NCI-H1436 treated with DMSO at 0.1 percent for 48 hours (cell line): Measurements from ENCODE around the gene ANKRD13D.
"Not testable (repeated sequence)": the region's sequence is repeated elsewhere in the genome, so short reads cannot be mapped to it uniquely, and the experiment has no call there.

ENCODE experiments used
- DNase-seq: peaks from one replicate; lab custom pipeline; 2025; lab: John Stamatoyannopoulos, UW

ANKRD13D gene

GRCh38 chr11:67289226-67289650 lies at the start of gene ANKRD13D:
Gene ANKRD13D (plus strand): TSS chr11:67289303. CDS start chr11:67289461, 158 bp downstream.
- no peak for DNase-seq

- DNase-seq: peak; percentile 91
Observed at GRCh38 chr11:67239783-67240575, 49.1 kb upstream of the ANKRD13D start.

- no peak for DNase-seq
Observed at GRCh38 chr11:67240576-67241389, 48.3 kb upstream of the ANKRD13D start.

- no peak for DNase-seq
Observed at GRCh38 chr11:67242548-67242947, 46.6 kb upstream of the ANKRD13D start.

GRCh38 chr11:67243051-67243450 lies 46.1 kb upstream of the ANKRD13D start:
- DNase-seq: no peak

- DNase-seq: no peak
Observed at GRCh38 chr11:67245046-67245445, 44.1 kb upstream of the ANKRD13D start.

- no peak for DNase-seq
Observed at GRCh38 chr11:67247946-67248550, 41.1 kb upstream of the ANKRD13D start.

GRCh38 chr11:67248653-67249052 lies 40.5 kb upstream of the ANKRD13D start:
- DNase-seq: no peak

- DNase-seq: no peak
Observed at GRCh38 chr11:67250059-67251043, 38.8 kb upstream of the ANKRD13D start.

- DNase-seq: no peak
Observed at GRCh38 chr11:67251841-67252240, 37.3 kb upstream of the ANKRD13D start.

GRCh38 chr11:67252831-67253239 lies 36.3 kb upstream of the ANKRD13D start:
- no peak for DNase-seq

GRCh38 chr11:67253872-67254624 lies 35.1 kb upstream of the ANKRD13D start:
- no peak for DNase-seq

- no peak for DNase-seq
Observed at GRCh38 chr11:67254798-67255197, 34.3 kb upstream of the ANKRD13D start.

- DNase-seq: no peak
Observed at GRCh38 chr11:67255353-67255752, 33.8 kb upstream of the ANKRD13D start.

- DNase-seq: no peak
Observed at GRCh38 chr11:67255864-67256263, 33.2 kb upstream of the ANKRD13D start.

- DNase-seq: no peak
Observed at GRCh38 chr11:67256477-67257135, 32.5 kb upstream of the ANKRD13D start.

- no peak for DNase-seq
Observed at GRCh38 chr11:67260406-67260805, 28.7 kb upstream of the ANKRD13D start.

GRCh38 chr11:67260885-67261639 lies 28.0 kb upstream of the ANKRD13D start:
- not testable (repeated sequence) for DNase-seq

- no peak for DNase-seq
Observed at GRCh38 chr11:67261640-67261945, 27.5 kb upstream of the ANKRD13D start.
